Measurements from ENCODE around the gene TRAF2. TPM values are rescaled to one million over a fixed set of nuclear protein-coding genes. Genes with fewer than 3 reads are reported as not detected.

Gene TRAF2
- total and polyA plus RNA-seq, 2 of the 4 experiments (the other 2 are of a cell fraction), result 6.6 to 12.0 TPM

DNA sequence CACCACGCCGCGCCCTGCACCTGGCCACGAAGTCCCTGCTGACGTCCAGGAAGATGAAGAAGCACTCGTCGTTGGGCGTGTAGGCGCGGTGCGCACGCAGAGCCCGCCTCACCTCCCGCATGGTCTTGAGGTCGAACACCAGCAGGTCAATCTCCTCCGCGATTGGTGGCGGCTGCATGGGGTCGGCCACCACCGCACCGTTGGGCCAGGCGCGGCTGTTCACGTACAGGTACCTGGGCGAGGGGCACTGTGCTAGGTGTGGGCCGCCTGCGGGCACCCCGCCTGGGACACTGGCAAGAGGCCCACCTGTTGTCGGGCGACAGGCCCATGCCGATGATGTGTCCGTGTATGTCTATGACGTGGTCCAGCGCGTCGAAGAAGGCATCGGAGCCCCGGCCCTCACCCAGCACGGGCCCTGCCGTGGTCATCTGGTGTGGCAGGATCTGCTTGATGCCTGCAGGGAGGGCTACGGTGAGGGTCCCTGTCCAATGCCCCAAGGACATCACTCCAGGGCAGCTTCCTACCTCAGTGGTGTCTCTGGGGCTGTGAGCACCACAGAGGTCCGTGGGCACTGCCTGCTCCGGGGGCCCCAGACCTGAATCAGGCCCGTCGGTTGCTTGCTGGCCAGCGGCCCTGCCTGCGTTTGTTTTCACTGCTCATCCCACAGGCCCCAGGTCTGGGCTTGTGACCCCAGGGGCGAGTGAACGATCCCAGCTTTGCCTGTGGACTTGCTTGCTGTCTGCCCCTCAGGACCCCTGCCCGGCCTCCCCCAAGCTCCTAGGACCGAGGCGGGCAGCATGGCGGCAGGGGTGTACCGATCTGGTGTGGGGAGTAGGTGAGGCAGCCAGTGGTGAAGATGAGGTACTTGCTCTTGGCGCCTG lies 55.2 kb downstream of the TRAF2 start:
- Histone ChIP-seq H2AK5ac (ENCODE audit: low read depth, low read length) (no peak overlapping the region), H3K14ac (replicated peaks; ENCODE audit: low read depth, low read length) (no peak overlapping the region), H3K9ac (ENCODE audit: low read depth, low read length) (no peak overlapping the region), H4K91ac (ENCODE audit: insufficient read depth, low read depth, low read length) (no peak overlapping the region), H3K4me3 (ENCODE audit: insufficient read depth, low read depth, low read length) (no peak overlapping the region), H4K5ac (ENCODE audit: low read depth, low read length) (no peak overlapping the region), H3K4ac (ENCODE audit: low read depth, low read length) (no peak overlapping the region), H3K79me1 (ENCODE audit: low read depth in 1 of 2, low read length in 2 of 2) (peaks cover 5 to 47% of the 10 kb centered on the region in 2 experiments), H2BK5ac (ENCODE audit: low read depth, low read length, poor library complexity, severe bottlenecking) (no peak overlapping the region), H2BK20ac (ENCODE audit: low read depth, low read length) (no peak overlapping the region), H3K27ac (ENCODE audit: insufficient read depth, low read length) (no peak overlapping the region), H3K27me3 (ENCODE audit: control insufficient read depth, insufficient read depth, low read length) (no peaks in the 10 kb centered on the region), H3K9me3 (ENCODE audit: control insufficient read depth, insufficient read depth, low read length) (no peaks in the 10 kb centered on the region), H2AK9ac (replicated peaks; ENCODE audit: low read depth, low read length, poor library complexity) (no peak overlapping the region), H4K20me1 (ENCODE audit: insufficient read depth, low read length) (peaks cover 22% of the 10 kb centered on the region), H2AFZ (replicated peaks; ENCODE audit: low read length, poor library complexity) (peak overlapping the region; percentile 32), H2BK120ac (ENCODE audit: low read depth, low read length) (no peak overlapping the region), H3K36me3 (ENCODE audit: control insufficient read depth, insufficient read depth, low read length) (peaks cover 48% of the 10 kb centered on the region), H3K56ac (ENCODE audit: extremely low read depth, insufficient read depth, low read length) (no peak overlapping the region), H3K4me1 (ENCODE audit: control insufficient read depth, insufficient read depth, low read length) (peaks cover 4% of the 10 kb centered on the region), H3K4me2 (ENCODE audit: low read depth, low read length) (no peak overlapping the region), H3K9me1 (ENCODE audit: insufficient read depth, low read length) (peaks cover 8% of the 10 kb centered on the region), H4K8ac (ENCODE audit: low read depth in 2 of 2, low read length in 2 of 2) (no peak overlapping the region), H3K23ac (ENCODE audit: low read depth, low read length) (no peak overlapping the region), H3K18ac (ENCODE audit: low read depth, low read length) (no peak overlapping the region), H2BK15ac (ENCODE audit: low read depth, low read length) (no peak overlapping the region)
- TF ChIP-seq, protein P1, sequence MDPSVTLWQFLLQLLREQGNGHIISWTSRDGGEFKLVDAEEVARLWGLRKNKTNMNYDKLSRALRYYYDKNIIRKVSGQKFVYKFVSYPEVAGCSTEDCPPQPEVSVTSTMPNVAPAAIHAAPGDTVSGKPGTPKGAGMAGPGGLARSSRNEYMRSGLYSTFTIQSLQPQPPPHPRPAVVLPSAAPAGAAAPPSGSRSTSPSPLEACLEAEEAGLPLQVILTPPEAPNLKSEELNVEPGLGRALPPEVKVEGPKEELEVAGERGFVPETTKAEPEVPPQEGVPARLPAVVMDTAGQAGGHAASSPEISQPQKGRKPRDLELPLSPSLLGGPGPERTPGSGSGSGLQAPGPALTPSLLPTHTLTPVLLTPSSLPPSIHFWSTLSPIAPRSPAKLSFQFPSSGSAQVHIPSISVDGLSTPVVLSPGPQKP (IDR thresholded peaks at IDR 0.05; ENCODE audit: borderline replicate concordance, low read depth, low read length), result no peak
- no peak for TF ChIP-seq MXI1 (IDR thresholded peaks at IDR 0.05; ENCODE audit: borderline replicate concordance, low read depth, low read length)
- intact Hi-C loops (cut with micrococcal nuclease), result no loop called here
- dilution Hi-C loops (cut with HindIII; ENCODE audit: low sequenced_read_pairs, unreplicated experiment), result no loop called here
- no TSS peak for BruUV-seq (replicated peaks)
- no peak for ATAC-seq (ENCODE audit: low read depth)
- ChIA-PET CTCF (no interaction called here), POLR2A (ENCODE audit: unreplicated experiment) (no interaction called here)
- no peak for DNase-seq
- in situ Hi-C loops (cut with MboI; ENCODE audit: low sequenced_read_pairs), result no loop called here
- 98% methylated on average over 32 of the region's 55 CpGs; no CpG with 5 or more reads in 1 of the 2 experiments for WGBS, 2 experiments (ENCODE audit: extremely low coverage in 2 of 2, insufficient read length in 1 of 2)
